Skeletal muscle tissue (tissue), 4 donors: ENCODE measurements around the gene HTR7. TPM values are rescaled to one million over a fixed set of nuclear protein-coding genes. Genes with fewer than 3 reads are reported as not detected.

Experiments used
- H3K27ac ChIP-seq: one replicate; pipeline ENCODE4 v1.7.0; 2013; ENCODE audit warnings: mild to moderate bottlenecking, low read depth, low read length, inconsistent platforms
- H3K27me3 ChIP-seq, 3 donors: one replicate each; pipeline ENCODE4 v1.7.0; 2013; ENCODE audit warnings: low read length in 3 of 3; ENCODE audit not compliant: control insufficient read depth in 3 of 3, insufficient read depth in 3 of 3
- H3K36me3 ChIP-seq, 3 donors: one replicate each; pipeline ENCODE4 v1.7.0; 2013; ENCODE audit warnings: low read length in 3 of 3; ENCODE audit not compliant: control insufficient read depth in 3 of 3, insufficient read depth in 3 of 3
- H3K4me1 ChIP-seq, 3 donors: one replicate each; pipeline ENCODE4 v1.7.0; 2013; ENCODE audit warnings: low read length in 3 of 3, mild to moderate bottlenecking in 3 of 3; ENCODE audit not compliant: control insufficient read depth in 3 of 3, insufficient read depth in 3 of 3
- H3K4me3 ChIP-seq, 3 donors: one replicate each; pipeline ENCODE4 v1.7.0; 2013; ENCODE audit warnings: low read length in 3 of 3
- H3K9ac ChIP-seq, 3 donors: one replicate each; pipeline ENCODE4 v1.7.0; 2013; ENCODE audit warnings: low read length in 3 of 3, mild to moderate bottlenecking in 3 of 3, moderate library complexity in 2 of 3, low read depth in 1 of 3
- H3K9me3 ChIP-seq, 3 donors: one replicate each; pipeline ENCODE4 v1.7.0; 2013; ENCODE audit warnings: low read length in 3 of 3; ENCODE audit not compliant: control insufficient read depth in 3 of 3
- total RNA-seq: library from RNA; depleted of rRNA; stranded (reverse); fragments of >200 nt; gene quantifications from one replicate; pipeline ENCODE4 v1.2.3, GENCODE V29; 2014
- donor health status: Osteomylitis.

HTR7 gene
- total RNA-seq, 1 donor from 2014 or later, result under 0.01 TPM

GRCh38 chr10:90790422-90790821 lies 67.4 kb downstream of the HTR7 start:
- H3K9me3 ChIP-seq, result no peaks in the 10 kb centered on the region
- H3K4me1 ChIP-seq, result no peaks in the 10 kb centered on the region
- no peaks in the 10 kb centered on the region for H3K27me3 ChIP-seq
- H3K4me3 ChIP-seq, result no peak overlapping the region
- H3K36me3 ChIP-seq, result no peaks in the 10 kb centered on the region
- H3K27ac ChIP-seq, result no peak overlapping the region
- no peak overlapping the region for H3K9ac ChIP-seq

GRCh38 chr10:90788968-90789367 lies 68.9 kb downstream of the HTR7 start:
- Histone ChIP-seq H3K36me3 (no peaks in the 10 kb centered on the region), H3K4me1 (no peaks in the 10 kb centered on the region), H3K9me3 (no peaks in the 10 kb centered on the region), H3K4me3 (no peak overlapping the region), H3K27me3 (no peaks in the 10 kb centered on the region), H3K27ac (no peak overlapping the region), H3K9ac (no peak overlapping the region)

DNA sequence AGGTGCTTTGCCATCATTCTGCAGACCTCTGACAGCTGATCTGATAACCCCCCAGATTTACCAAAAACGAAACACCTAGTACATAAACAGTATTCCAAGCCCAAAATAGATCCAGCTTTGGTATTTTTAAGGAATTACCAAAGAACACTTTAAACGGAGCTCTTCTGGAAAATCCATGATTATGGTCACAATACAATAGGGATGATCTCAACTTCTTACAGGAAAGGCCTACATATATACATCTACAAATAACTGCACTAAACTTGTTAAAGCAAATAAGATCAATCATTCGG lies 69.7 kb downstream of the HTR7 start:
- Histone ChIP-seq H3K9me3 (no peaks in the 10 kb centered on the region), H3K27ac (no peak overlapping the region), H3K4me1 (no peaks in the 10 kb centered on the region), H3K9ac (no peak overlapping the region), H3K36me3 (no peaks in the 10 kb centered on the region), H3K27me3 (no peaks in the 10 kb centered on the region), H3K4me3 (no peak overlapping the region)

DNA sequence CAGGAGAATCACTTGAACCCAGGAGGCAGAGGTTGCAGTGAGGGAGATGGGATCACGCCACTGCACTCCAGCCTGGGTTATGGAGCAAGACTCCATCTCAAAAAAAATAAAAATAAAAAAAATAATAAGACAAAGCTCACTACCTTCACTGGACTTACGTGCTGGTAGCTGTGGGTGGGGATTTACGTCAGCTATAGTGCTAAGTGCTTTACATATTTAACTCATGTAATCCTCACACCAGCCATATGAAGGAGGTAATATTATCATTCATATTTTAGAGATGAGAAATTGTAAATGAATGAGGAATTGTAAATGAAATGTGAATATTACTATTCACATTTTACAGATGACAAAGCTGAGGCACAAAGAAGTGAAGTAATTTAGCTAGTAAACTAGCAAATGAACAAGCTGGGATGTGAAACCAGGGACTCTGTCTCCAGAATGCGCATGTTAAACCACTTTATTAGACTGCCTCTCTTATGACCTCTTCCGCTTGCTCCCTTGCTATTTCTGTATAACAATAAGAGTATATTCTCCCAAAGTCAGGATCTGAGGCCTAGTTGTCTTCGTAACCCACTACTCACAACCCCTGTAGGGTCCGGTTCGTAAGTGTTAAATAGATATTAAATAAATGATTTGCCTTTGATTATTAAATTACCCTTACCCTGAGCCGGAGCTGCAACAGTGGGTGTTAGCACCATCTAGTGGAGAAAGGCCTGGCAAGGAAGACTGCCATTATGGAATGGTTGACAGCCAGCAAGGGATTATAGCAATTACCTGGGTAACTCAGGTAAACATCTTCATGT lies 70.2 kb downstream of the HTR7 start:
- H3K27me3 ChIP-seq, result no peaks in the 10 kb centered on the region
- no peak overlapping the region for H3K27ac ChIP-seq
- no peaks in the 10 kb centered on the region for H3K9me3 ChIP-seq
- no peaks in the 10 kb centered on the region for H3K36me3 ChIP-seq
- H3K4me3 ChIP-seq, result no peak overlapping the region
- H3K9ac ChIP-seq, result no peak overlapping the region
- no peaks in the 10 kb centered on the region for H3K4me1 ChIP-seq

DNA sequence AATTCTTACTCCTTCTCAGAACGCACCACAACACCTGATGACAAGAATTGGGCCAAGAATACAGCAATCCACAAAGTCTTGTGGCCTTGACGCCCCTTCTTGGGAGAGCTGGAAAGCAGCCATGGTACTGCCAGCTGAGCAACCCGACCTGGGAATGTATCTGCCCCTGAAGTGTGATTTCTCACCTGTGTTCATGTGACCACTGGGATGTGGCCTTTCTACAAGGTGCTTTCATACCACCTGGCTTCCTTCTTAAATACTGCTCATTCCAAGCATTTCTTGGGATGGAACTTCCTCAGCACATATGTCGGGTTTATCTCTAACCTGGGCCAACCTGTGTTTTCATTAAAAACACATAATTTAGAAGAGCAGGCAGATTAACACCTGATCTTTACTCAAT lies 72.1 kb downstream of the HTR7 start:
- no peak overlapping the region for H3K27ac ChIP-seq
- no peak overlapping the region for H3K4me3 ChIP-seq
- H3K9me3 ChIP-seq, result no peaks in the 10 kb centered on the region
- H3K4me1 ChIP-seq, result no peaks in the 10 kb centered on the region
- H3K36me3 ChIP-seq, result no peaks in the 10 kb centered on the region
- no peaks in the 10 kb centered on the region for H3K27me3 ChIP-seq
- no peak overlapping the region for H3K9ac ChIP-seq

DNA sequence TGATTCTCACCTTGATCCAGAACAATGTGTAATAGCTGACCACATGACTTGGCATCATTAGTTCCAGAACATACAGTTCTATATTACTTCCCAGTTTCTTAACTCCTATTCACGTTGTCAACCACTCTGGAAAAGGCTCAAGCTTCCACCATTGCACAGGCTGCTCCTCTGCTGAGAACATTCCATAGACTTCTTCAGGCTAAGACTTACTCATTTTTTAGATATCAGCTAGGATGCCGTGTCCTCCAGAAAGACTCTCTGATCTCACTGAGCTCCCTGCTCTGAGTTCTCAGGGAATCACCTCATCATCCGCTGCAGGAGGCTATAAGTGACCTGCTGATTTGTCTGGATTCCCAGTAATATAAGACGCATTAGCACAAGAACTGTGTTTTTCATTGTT lies 73.1 kb downstream of the HTR7 start:
- Histone ChIP-seq H3K4me1 (no peaks in the 10 kb centered on the region), H3K27ac (no peak overlapping the region), H3K4me3 (no peak overlapping the region), H3K9me3 (no peaks in the 10 kb centered on the region), H3K9ac (no peak overlapping the region), H3K36me3 (no peaks in the 10 kb centered on the region), H3K27me3 (no peaks in the 10 kb centered on the region)

DNA sequence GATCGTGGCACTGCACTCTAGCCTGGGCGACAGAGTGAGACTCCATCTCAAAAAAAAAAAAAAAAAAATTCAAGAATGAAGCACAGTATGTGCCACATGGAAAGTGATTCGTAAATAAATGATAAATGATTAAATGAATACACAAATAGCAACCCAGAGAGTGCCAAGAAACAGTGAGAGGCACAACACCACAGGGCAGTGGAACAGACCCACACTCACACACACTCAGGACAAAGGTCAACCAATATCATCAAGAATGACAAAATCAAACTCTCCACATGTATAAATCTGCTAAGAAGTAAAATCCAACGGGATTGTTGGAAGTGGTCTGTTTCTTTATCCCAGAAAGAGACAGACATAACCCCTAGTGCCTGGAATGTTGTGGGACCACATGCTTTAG lies 77.4 kb downstream of the HTR7 start:
- Histone ChIP-seq H3K4me3 (no peak overlapping the region), H3K36me3 (no peaks in the 10 kb centered on the region), H3K4me1 (no peaks in the 10 kb centered on the region)

GRCh38 chr10:90779548-90779947 lies 78.3 kb downstream of the HTR7 start:
- H3K9me3 ChIP-seq, result no peaks in the 10 kb centered on the region
- no peaks in the 10 kb centered on the region for H3K36me3 ChIP-seq
- H3K4me1 ChIP-seq, result no peaks in the 10 kb centered on the region

More for the DNA sequence above, 77.4 kb downstream of the HTR7 start:
- no peak overlapping the region for H3K27ac ChIP-seq
- no peaks in the 10 kb centered on the region for H3K9me3 ChIP-seq
- H3K27me3 ChIP-seq, result no peaks in the 10 kb centered on the region
- H3K9ac ChIP-seq, result no peak overlapping the region

GRCh38 chr10:90777621-90778020 lies 80.2 kb downstream of the HTR7 start:
- Histone ChIP-seq H3K4me3 (no peak overlapping the region), H3K9me3 (no peaks in the 10 kb centered on the region), H3K27me3 (no peaks in the 10 kb centered on the region), H3K36me3 (no peaks in the 10 kb centered on the region), H3K9ac (no peak overlapping the region), H3K4me1 (no peaks in the 10 kb centered on the region), H3K27ac (no peak overlapping the region)

More at GRCh38 chr10:90779548-90779947, 78.3 kb downstream of the HTR7 start:
- no peak overlapping the region for H3K9ac ChIP-seq
- no peak overlapping the region for H3K27ac ChIP-seq
- H3K27me3 ChIP-seq, result no peaks in the 10 kb centered on the region
- no peak overlapping the region for H3K4me3 ChIP-seq

DNA sequence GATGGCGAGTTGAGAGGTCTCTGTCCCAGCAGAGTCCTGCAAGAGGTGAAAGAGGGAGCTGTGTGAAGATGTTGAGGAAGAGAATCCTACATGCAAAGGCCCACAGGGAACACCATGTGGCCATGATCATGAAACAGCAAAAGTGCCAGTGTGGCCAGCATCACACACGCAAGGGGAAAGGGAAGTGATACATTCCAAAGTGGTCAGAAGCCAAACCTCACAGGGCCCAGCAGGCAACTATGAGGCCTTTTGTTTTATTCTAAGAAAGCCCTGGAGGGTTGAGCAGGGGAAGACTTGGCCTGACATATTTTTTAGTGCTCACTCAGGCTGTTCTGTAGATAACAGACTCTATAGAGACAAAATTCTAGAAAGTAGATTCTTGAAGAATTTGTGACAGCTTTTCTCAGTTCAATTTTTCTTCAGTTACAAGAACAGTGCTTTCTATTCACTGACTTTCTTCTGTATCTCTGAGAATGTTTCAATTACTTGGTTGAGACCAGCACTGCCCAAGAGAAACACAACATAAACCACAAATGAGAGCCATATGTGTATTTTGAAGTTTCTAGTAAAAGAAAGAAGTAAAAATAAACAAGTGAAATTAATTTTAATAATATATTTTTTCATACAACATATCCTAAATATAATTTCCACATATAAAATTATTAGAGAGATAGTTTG lies 82.3 kb downstream of the HTR7 start:
- Histone ChIP-seq H3K27ac (no peak overlapping the region), H3K9me3 (no peaks in the 10 kb centered on the region), H3K36me3 (no peaks in the 10 kb centered on the region), H3K27me3 (no peaks in the 10 kb centered on the region), H3K4me3 (no peak overlapping the region), H3K4me1 (peaks cover 0 to 4% (median 0%) of the 10 kb centered on the region in 3 donors), H3K9ac (no peak overlapping the region)
